Upper lobe of left lung (tissue), 4 donors: ENCODE data around the gene LRP4.
"Not testable (repeated sequence)": the region's sequence is repeated elsewhere in the genome, so short reads cannot be mapped to it uniquely, and the experiment has no call there.

Experiments
- EP300 ChIP-seq, 4 donors: sonication (generic); formaldehyde crosslinking; IDR thresholded peaks; one replicate each; pipeline ENCODE4 v1.5.1; 2017; ENCODE audit warnings: antibody characterized with exemption in 4 of 4, control low read depth in 2 of 4
- TF ChIP-seq, protein P1 (sequence below), 6 experiments: fragments of 450-650 bp in 4 of 6; fragments of 200-600 bp in 2 of 6; sonication (generic) in 2 of 6; IDR thresholded peaks; one replicate each; pipeline ENCODE4 v1.5.1; 2016 to 2019; ENCODE audit warnings: antibody characterized with exemption in 6 of 6

GRCh38 chr11:46928701-46929100 is 10.4 kb upstream of the LRP4 start:
- not testable (repeated sequence) for TF ChIP-seq EP300 (IDR thresholded peaks at IDR 0.05)
- TF ChIP-seq, protein P1, sequence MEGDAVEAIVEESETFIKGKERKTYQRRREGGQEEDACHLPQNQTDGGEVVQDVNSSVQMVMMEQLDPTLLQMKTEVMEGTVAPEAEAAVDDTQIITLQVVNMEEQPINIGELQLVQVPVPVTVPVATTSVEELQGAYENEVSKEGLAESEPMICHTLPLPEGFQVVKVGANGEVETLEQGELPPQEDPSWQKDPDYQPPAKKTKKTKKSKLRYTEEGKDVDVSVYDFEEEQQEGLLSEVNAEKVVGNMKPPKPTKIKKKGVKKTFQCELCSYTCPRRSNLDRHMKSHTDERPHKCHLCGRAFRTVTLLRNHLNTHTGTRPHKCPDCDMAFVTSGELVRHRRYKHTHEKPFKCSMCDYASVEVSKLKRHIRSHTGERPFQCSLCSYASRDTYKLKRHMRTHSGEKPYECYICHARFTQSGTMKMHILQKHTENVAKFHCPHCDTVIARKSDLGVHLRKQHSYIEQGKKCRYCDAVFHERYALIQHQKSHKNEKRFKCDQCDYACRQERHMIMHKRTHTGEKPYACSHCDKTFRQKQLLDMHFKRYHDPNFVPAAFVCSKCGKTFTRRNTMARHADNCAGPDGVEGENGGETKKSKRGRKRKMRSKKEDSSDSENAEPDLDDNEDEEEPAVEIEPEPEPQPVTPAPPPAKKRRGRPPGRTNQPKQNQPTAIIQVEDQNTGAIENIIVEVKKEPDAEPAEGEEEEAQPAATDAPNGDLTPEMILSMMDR (IDR thresholded peaks at IDR 0.05) = not testable (repeated sequence)
